IPS-NIHi7 (cell line): ENCODE data around the gene ANAPC1.
"Not testable (repeated sequence)": the region's sequence is repeated elsewhere in the genome, so short reads cannot be mapped to it uniquely, and the experiment has no call there.

Source experiments
- DNase-seq: peaks from one replicate; pipeline ENCODE4 v3.0.0; 2012; ENCODE audit warnings: mixed read lengths; ENCODE audit errors: extremely low spot score

Gene ANAPC1

GRCh38 chr2:111905990-111906735, 22.2 kb upstream of the ANAPC1 start:
- DNase-seq = no peak

GRCh38 chr2:111905475-111905869, 21.5 kb upstream of the ANAPC1 start:
- DNase-seq = not testable (repeated sequence)

GRCh38 chr2:111904726-111905474, 20.9 kb upstream of the ANAPC1 start:
- no peak for DNase-seq

GRCh38 chr2:111903930-111904439, 20.0 kb upstream of the ANAPC1 start:
- no peak for DNase-seq

GRCh38 chr2:111903516-111903915, 19.5 kb upstream of the ANAPC1 start:
- no peak for DNase-seq

GRCh38 chr2:111900859-111901258, 16.9 kb upstream of the ANAPC1 start:
- no peak for DNase-seq

- peak; percentile 53 for DNase-seq
Measured at GRCh38 chr2:111898703-111899514, 14.9 kb upstream of the ANAPC1 start.

GRCh38 chr2:111897924-111898702, 14.1 kb upstream of the ANAPC1 start, which contains the start of gene MERTK:
Gene MERTK, plus strand, starts transcription at chr2:111898607. Its CDS starts 129 bp downstream, at chr2:111898736.
- DNase-seq = peak; percentile 96

- no peak for DNase-seq
Measured at GRCh38 chr2:111897630-111897923, 13.6 kb upstream of the ANAPC1 start.

GRCh38 chr2:111896576-111896975, 12.6 kb upstream of the ANAPC1 start:
- no peak for DNase-seq

GRCh38 chr2:111896024-111896423, 12.0 kb upstream of the ANAPC1 start:
- no peak for DNase-seq

GRCh38 chr2:111884592-111884964, 585 bp upstream of the ANAPC1 start:
- no peak for DNase-seq

GRCh38 chr2:111872806-111873205, 11.2 kb downstream of the ANAPC1 start:
- not testable (repeated sequence) for DNase-seq

- DNase-seq = not testable (repeated sequence)
Measured at GRCh38 chr2:111865124-111865523, 18.9 kb downstream of the ANAPC1 start.

GRCh38 chr2:111860005-111860404, 24.0 kb downstream of the ANAPC1 start:
- not testable (repeated sequence) for DNase-seq

- not testable (repeated sequence) for DNase-seq
Measured at GRCh38 chr2:111852544-111852943, 31.4 kb downstream of the ANAPC1 start.

GRCh38 chr2:111850646-111851045, 33.3 kb downstream of the ANAPC1 start:
- not testable (repeated sequence) for DNase-seq

GRCh38 chr2:111839625-111840282, 44.2 kb downstream of the ANAPC1 start:
- not testable (repeated sequence) for DNase-seq

GRCh38 chr2:111838992-111839391, 45.0 kb downstream of the ANAPC1 start:
- not testable (repeated sequence) for DNase-seq

GRCh38 chr2:111834221-111834620, 49.8 kb downstream of the ANAPC1 start:
- DNase-seq = not testable (repeated sequence)

- not testable (repeated sequence) for DNase-seq
Measured at GRCh38 chr2:111830479-111830878, 53.5 kb downstream of the ANAPC1 start.
